ENCODE results near the gene CWC25. TPM values are rescaled to one million over a fixed set of nuclear protein-coding genes. Genes with fewer than 3 reads are reported as not detected.
A peak's percentile ranks its signal among the peaks of the same experiment; 100 is the strongest.

CWC25 gene
- 65.2 TPM for total RNA-seq

DNA sequence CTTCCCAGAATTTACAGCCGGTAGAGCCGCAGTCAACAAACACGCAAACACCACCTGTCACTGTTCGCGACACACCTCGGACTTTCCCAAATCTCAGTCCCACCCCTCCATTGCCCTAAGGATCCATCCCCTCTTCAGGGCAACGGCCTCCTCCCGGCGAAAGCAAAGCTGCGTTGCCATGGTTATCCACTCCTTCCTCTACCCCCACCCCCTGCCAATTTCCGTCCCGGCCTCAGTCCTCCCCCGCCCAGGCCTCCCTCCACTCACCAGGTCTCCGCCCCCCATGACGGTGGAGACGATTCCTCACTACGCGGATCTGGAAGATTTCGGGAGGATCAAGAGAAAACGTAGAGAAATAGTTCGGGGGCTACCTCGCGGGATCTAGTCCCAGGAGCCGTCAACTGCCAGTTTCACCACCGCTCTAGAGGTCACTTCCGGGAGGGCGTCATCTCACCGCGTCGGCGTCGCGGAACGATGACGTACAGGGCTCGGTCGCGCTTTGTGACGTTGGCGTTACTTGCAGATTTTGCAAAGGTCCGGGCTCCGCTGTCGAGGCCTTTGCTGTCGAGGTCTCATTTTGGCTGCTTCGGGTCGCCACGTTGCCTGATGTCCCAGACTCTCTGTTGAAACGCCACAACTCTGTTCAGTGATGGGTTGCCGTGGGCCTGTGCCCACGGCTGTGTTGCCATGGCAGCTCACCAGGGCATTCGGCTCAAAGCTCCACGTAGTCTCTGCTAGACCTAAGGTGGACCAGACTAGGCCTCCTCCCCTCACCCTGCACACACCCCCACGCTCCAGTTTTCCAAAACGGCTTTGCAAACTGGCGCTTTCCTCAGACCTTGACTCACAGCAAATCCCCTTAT is at the start of gene CWC25:
CWC25 (minus strand) TSS at position 423 of the 863 bp plus-strand sequence; CDS start at position 285, 138 bp downstream.
- Histone ChIP-seq H3K27ac (peak within 1 kb of the TSS; percentile 93 to 99), H3K36me3 (peaks cover 14% of the 10 kb centered on the region in 2 donors), H3K9me3 (no peaks in the 10 kb centered on the region), H3K4me1 (peaks cover 12 to 14% of the 10 kb centered on the region in 2 donors), H3K27me3 (no peaks in the 10 kb centered on the region), H3K4me3 (peak within 1 kb of the TSS; percentile 81 to 82)
- TF ChIP-seq, protein P1, sequence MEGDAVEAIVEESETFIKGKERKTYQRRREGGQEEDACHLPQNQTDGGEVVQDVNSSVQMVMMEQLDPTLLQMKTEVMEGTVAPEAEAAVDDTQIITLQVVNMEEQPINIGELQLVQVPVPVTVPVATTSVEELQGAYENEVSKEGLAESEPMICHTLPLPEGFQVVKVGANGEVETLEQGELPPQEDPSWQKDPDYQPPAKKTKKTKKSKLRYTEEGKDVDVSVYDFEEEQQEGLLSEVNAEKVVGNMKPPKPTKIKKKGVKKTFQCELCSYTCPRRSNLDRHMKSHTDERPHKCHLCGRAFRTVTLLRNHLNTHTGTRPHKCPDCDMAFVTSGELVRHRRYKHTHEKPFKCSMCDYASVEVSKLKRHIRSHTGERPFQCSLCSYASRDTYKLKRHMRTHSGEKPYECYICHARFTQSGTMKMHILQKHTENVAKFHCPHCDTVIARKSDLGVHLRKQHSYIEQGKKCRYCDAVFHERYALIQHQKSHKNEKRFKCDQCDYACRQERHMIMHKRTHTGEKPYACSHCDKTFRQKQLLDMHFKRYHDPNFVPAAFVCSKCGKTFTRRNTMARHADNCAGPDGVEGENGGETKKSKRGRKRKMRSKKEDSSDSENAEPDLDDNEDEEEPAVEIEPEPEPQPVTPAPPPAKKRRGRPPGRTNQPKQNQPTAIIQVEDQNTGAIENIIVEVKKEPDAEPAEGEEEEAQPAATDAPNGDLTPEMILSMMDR (IDR thresholded peaks at IDR 0.05), result no peak
- peak; percentile 84 to 98 for DNase-seq (ENCODE audit: low spot score in 2 of 2)
- intact Hi-C loops (cut with DNase I), result loop anchor here (1.0 kb wide), 3 partner anchors 26 to 44 kb away; partner anchors contain the start of genes PIP4K2B and RPL23

DNA sequence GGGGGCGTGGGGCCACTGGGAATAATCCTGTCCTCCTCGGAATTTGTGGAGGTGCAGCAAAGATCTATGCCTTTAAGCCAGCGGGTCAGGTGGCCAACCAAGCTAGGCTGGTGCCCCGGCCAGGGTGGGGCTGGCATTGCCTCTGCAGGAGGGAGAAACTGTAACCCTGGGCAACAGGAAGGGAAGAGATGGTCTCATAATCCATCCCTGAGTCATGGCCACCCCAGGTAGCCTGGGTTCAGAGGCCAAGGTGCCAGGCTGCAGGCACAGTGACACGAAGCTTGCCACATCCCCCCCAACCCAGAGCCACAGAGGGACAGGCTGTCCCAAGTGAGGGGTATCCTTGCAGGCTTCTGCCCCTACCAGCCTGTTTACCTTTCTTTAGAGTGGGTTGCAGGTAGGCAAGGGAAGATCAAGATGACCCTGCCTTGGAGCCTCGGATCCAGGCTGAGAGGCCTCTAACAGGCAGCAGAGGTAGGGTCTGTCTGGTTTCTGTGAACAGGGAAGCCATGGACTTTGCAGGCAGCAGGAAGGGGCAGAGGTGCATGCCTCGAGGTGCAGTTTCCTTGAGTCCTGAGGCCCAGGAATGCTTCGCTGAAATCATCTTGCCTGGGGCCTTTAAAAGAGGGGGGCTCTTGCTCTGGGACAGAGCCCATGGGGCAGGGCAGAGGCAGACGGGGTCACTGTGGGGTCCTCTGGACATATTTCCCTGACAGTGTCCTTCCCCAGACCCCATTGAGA is 48.7 kb upstream of the CWC25 start:
- Histone ChIP-seq H3K9me3 (no peaks in the 10 kb centered on the region), H3K27me3 (no peaks in the 10 kb centered on the region), H3K4me3 (peak overlapping the region; percentile 86 to 97), H3K36me3 (peaks cover 2 to 13% of the 10 kb centered on the region in 2 donors), H3K4me1 (peaks cover 33 to 56% of the 10 kb centered on the region in 2 donors), H3K27ac (peak overlapping the region; percentile 94 to 96)
- DNase-seq (ENCODE audit: low spot score in 2 of 2), result no peak
- TF ChIP-seq, protein P1 (IDR thresholded peaks at IDR 0.05), result no peak
- intact Hi-C loops (cut with DNase I), result no loop called here

DNA sequence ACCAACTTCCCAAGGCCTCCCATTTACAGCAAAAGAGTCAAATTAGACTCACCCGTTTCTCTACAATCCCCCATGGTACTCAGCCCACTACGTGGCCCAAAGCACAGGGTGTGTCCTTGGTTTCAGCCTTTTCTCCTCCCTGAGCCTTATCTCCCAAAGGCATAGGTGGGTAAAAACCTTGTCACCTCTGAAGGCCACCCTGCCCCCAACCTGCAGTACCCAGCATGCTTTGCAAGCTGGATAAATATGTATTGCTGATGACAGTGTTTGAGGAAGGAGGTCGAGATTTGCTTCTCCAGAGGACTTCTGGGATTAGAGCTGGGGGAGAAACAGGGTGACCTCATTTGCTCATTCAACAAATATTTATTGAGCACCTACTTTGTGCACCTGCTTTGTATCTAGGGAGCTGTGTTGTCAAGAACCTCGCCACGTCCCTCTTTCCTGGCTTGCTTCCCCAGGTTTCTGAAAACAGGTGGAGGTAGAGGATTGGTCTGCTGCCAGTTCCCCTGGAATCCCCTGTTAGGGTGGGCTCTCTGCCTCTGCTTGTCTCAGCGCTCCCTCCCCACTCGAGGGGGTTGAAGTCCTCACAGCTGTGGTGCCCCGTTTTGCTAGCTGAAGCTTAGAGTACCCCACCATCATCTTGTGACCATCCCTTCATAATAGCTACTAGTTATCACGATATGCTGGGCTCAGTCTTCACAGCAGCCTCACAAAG is 47.7 kb upstream of the CWC25 start:
- H3K27ac ChIP-seq, result peak overlapping the region; percentile 94 to 96
- H3K36me3 ChIP-seq, result peaks cover 0 to 6% of the 10 kb centered on the region in 2 donors
- H3K27me3 ChIP-seq, result no peaks in the 10 kb centered on the region
- no peaks in the 10 kb centered on the region for H3K9me3 ChIP-seq
- no peak for DNase-seq (ENCODE audit: low spot score in 2 of 2)
- intact Hi-C loops (cut with DNase I), result no loop called here
- peaks cover 33 to 63% of the 10 kb centered on the region in 2 donors for H3K4me1 ChIP-seq
- H3K4me3 ChIP-seq, result peak overlapping the region; percentile 86 to 97
- TF ChIP-seq, protein P1 (IDR thresholded peaks at IDR 0.05), result no peak

DNA sequence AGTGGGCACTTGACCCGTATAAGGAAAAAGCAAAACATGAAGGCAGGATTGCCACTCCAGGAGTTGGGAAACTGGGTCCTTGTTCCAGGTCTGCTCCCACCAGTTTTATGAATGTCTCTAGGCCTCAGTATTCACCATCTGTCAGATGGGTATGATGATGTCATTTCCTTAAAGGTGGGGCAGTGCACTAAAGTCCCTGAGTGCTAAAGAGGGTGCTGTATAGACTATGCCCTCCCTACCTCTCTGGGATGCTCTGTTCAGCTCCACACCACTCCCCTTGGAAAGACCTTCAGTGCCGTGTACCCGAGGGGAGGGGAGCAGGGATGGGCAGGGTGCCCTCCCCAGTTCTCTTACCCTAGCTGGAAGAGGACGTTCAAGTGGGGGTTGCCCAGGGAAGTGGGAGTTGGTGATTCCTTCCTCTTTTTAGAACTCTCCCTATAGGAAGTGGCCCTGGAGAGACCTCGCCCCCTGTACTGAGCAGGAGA is 46.9 kb upstream of the CWC25 start:
- H3K9me3 ChIP-seq, result no peaks in the 10 kb centered on the region
- TF ChIP-seq, protein P1 (IDR thresholded peaks at IDR 0.05), result no peak
- H3K27ac ChIP-seq, result peak overlapping the region; percentile 94 to 96
- intact Hi-C loops (cut with DNase I), result no loop called here
- no peaks in the 10 kb centered on the region for H3K27me3 ChIP-seq
- peaks cover 0 to 3% of the 10 kb centered on the region in 2 donors for H3K36me3 ChIP-seq
- peaks cover 29 to 57% of the 10 kb centered on the region in 2 donors for H3K4me1 ChIP-seq
- DNase-seq (ENCODE audit: low spot score in 2 of 2), result no peak
- H3K4me3 ChIP-seq, result peak overlapping the region; percentile 86 to 97
